CD4-positive, alpha-beta T cell treated with Interleukin-4 for 4 hours (primary cell): ENCODE results near the gene SNED1.

Experiments
- DNase-seq: peaks from one replicate; pipeline ENCODE4 v3.0.0-alpha.2; 2020

The SNED1 gene

GRCh38 chr2:241110607-241111439 lies 112.4 kb downstream of the SNED1 start:
- DNase-seq = no peak

DNA sequence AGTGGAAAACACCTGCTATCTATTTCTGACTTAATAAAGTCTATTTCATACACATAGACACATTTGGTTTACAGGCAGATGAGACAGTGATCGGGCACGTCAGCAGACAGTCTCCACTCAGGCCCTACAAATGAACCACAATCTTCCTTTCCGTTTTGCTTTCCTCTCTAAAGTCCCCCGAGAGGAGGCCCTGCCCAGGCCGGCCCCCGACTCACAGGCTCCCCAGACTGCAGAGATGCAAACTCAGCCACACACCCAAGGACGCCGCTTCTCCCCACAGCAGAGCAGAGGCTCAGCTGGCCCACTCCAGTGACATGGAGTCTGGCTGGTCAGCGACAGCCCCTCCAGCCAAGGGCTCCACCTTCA lies 113.0 kb downstream of the SNED1 start:
- DNase-seq = peak; percentile 44

- no peak for DNase-seq
These were observed 113.6 kb downstream of the SNED1 start for GRCh38 chr2:241112046-241112445.

DNA sequence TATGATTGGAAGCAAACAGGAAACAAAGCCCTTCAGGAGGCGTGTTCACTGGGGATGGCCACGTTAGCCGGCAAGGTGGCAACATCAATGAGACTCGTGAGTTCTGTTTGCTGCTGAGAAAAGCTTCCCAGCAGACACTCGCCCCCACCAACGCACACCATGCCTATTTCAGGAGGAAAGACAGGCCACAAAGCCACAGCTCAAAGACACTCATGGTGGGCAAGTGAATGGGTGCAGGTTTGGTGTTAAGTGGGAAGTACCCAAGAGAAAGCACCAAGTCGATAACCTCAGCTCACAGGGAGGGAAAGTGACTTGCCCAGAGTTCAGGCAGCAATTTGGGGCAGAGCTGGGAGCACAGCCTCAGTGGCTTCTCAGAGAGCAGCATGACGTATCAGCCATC lies 114.2 kb downstream of the SNED1 start:
- DNase-seq = peak; percentile 63

GRCh38 chr2:241114836-241115235 lies 116.4 kb downstream of the SNED1 start:
- no peak for DNase-seq

DNA sequence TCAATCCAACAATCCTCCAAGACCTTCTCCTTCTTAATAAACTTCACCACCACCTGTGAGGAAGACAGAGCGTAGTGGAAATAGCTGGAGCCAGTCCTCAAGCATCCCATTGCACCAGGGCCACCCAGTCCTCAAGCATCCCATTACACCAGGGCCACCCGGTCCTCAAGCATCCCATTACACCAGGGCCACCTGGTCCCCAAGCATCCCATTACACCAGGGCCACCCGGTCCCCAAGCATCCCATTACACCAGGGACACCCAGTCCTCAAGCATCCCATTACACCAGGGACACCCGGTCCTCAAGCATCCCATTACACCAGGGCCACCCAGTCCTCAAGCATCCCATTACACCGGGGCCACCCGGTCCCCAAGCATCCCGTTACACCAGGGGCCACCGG lies 116.9 kb downstream of the SNED1 start:
- no peak for DNase-seq

GRCh38 chr2:241116606-241117560 lies 118.5 kb downstream of the SNED1 start:
- DNase-seq = no peak

- DNase-seq = no peak
These were observed 120.5 kb downstream of the SNED1 start for GRCh38 chr2:241118737-241119505.

GRCh38 chr2:241120440-241120839 lies 122.0 kb downstream of the SNED1 start:
- DNase-seq = no peak

GRCh38 chr2:241121008-241121407 lies 122.6 kb downstream of the SNED1 start:
- no peak for DNase-seq

- no peak for DNase-seq
These were observed 124.1 kb downstream of the SNED1 start for GRCh38 chr2:241122376-241123002.

GRCh38 chr2:241123816-241124536 lies 125.6 kb downstream of the SNED1 start:
- DNase-seq = peak; percentile 60

GRCh38 chr2:241125626-241126025 lies 127.2 kb downstream of the SNED1 start:
- DNase-seq = no peak

DNA sequence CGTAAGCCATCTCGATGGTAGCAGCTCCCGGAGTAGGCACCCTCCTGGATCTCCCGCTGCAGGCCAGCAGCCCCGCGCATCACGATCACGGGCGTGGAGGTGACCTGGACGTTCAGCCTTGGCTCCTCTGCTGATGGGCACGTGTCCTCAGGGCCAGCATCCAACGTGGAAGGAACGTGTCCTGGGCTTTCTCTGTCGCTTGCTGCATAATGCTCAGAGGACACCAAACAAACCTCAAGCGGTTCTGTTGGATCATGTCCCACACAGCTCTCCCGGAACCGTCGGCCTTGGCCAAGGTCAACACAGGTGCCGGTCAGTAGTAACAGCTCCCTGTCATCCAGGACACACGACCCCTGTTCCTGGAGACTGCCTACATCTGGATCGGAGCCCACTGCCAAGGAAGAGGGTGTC lies 127.8 kb downstream of the SNED1 start:
- no peak for DNase-seq

- DNase-seq = no peak
These were observed 128.4 kb downstream of the SNED1 start for GRCh38 chr2:241126771-241127202.

- DNase-seq = no peak
These were observed 129.8 kb downstream of the SNED1 start for GRCh38 chr2:241128266-241128665.

DNA sequence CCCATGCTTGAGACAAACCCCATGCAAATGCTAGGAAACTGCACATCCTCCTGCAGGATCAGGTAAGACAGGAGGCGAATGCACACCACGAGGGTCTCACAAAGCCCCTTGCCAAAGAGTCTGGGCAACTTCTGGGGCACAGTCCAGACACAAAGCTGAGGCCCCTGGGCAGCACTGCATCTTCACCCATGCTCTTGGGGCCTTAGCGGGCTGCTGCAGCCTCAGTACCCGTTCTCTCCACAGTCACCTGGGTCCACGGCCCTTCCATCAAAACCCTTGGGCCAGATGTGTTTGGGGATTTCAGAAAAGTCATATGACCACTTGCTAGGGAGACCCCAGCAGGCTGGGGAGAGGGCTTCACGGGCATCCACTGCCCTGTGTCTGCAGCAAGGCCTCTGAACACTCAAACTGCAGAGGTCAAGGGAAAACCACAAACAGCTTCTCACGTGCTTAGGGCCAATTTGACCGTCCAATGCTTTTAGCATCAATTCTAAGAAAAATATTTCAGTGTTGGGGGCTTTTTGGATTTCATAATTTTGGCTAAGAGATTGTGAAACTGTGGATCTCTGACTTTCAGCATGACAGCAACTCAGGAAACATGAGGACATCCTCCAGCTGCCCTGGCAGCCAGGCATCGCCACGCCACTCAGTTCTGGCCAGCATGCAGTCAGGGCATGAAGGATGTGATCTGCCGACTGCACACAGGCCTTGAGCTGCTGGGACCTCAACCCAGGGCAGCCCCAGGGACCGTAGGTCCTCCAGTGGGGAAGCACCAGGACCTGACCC lies 130.9 kb downstream of the SNED1 start:
- DNase-seq = no peak

GRCh38 chr2:241130316-241130715 lies 131.9 kb downstream of the SNED1 start:
- no peak for DNase-seq

DNA sequence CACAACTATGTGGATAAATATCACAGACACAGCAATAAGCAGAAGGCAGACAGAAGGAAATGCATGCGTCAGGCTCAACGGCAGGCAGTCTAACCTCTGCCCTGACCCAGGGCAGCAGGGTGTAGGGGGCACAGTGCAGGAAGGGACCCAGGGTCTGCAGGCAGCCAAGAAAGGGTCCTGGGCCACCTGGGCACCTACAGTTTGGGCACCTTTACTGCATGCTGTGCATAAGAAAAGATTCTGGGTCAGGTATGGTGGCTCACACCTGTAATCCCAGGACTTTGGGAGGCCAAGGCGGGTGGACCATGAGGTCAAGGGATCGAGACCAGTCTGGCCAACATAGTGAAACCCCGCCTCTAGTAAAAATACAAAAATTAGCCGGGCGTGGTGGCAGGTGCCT lies 133.1 kb downstream of the SNED1 start:
- DNase-seq = no peak

- DNase-seq = no peak
These were observed 134.4 kb downstream of the SNED1 start for GRCh38 chr2:241132538-241133435.
